Uterus (tissue), 4 donors: Measurements from ENCODE around the gene NOL3. TPM values are rescaled to one million over a fixed set of nuclear protein-coding genes. Genes with fewer than 3 reads are reported as not detected.

Experiments
- DNase-seq, 2 donors: peaks; one replicate each; pipeline ENCODE4 v3.0.0-alpha.2; 2019 to 2020
- H3K27ac ChIP-seq, 2 donors: fragments of 200-600 bp; sonication (generic); 1 replicate in 1 of 2; 2 replicates in 1 of 2; pipeline ENCODE4 v1.5.1; 2016 to 2018
- H3K27me3 ChIP-seq, 2 donors: fragments of 200-600 bp; sonication (generic); one replicate each; pipeline ENCODE4 v1.5.1; 2018 to 2019; ENCODE audit warnings: control low read depth in 1 of 2
- H3K36me3 ChIP-seq, 2 donors: fragments of 200-600 bp; sonication (generic); one replicate each; pipeline ENCODE4 v1.5.1; 2019; ENCODE audit warnings: control low read depth in 1 of 2
- H3K4me1 ChIP-seq, 2 donors: fragments of 200-600 bp; sonication (generic); one replicate each; pipeline ENCODE4 v1.5.1; 2018 to 2019; ENCODE audit warnings: control low read depth in 1 of 2
- H3K4me3 ChIP-seq, 2 donors: fragments of 200-600 bp; sonication (generic); 1 replicate in 1 of 2; 2 replicates in 1 of 2; pipeline ENCODE4 v1.5.1; 2018 to 2019; ENCODE audit warnings: mild to moderate bottlenecking in 1 of 2
- H3K9me3 ChIP-seq, 2 donors: fragments of 200-600 bp; sonication (generic); one replicate each; pipeline ENCODE4 v1.5.1; 2019; ENCODE audit warnings: control low read depth in 1 of 2
- CTCF ChIP-seq, 4 experiments: fragments of 200-600 bp in 2 of 4; fragments of 450-650 bp in 2 of 4; sonication (generic) in 2 of 4; IDR thresholded peaks; one replicate each; pipeline ENCODE4 v1.5.1; 2016 to 2019; ENCODE audit warnings: antibody characterized with exemption in 4 of 4, mild to moderate bottlenecking in 2 of 4, moderate library complexity in 1 of 4
- POLR2A ChIP-seq, 2 donors: fragments of 450-650 bp; IDR thresholded peaks; one replicate each; pipeline ENCODE4 v1.6.1; 2016; ENCODE audit warnings: antibody characterized with exemption in 2 of 2, mild to moderate bottlenecking in 1 of 2, moderate library complexity in 1 of 2
- intact Hi-C: fragments of 100-400 bp; cut with DNase I; formaldehyde crosslinking; loops from one replicate; pipeline ENCODE4 v1.15.1; 2023; ENCODE audit warnings: low total_unique reads
- total RNA-seq, 4 donors: library from RNA; depleted of rRNA in 3 of 4; stranded (reverse); fragments of >200 nt in 3 of 4; gene quantifications; one replicate each; pipeline versions ENCODE4 v1.1.0 to v1.2.4, GENCODE V29; 2014 to 2023
- donor health status: DM: yes; HTN: yes; CAD: no.

NOL3 gene
- total RNA-seq, 4 donors from 2014 or later = 3.3 to 29.7 (median 17.0) TPM

- Histone ChIP-seq H3K4me3 (no peak overlapping the region), H3K36me3 (no peaks in the 10 kb centered on the region), H3K27ac (peak overlapping the region in 1 of 2 donors; percentile 80), H3K27me3 (no peaks in the 10 kb centered on the region), H3K9me3 (no peaks in the 10 kb centered on the region), H3K4me1 (peaks cover 0 to 4% of the 10 kb centered on the region in 2 donors)
- intact Hi-C loops = no loop called here
- no peak for DNase-seq
- TF ChIP-seq POLR2A (IDR thresholded peaks at IDR 0.05) = no peak
- TF ChIP-seq CTCF (IDR thresholded peaks at IDR 0.05) = no peak
Measured at GRCh38 chr16:67149276-67150046, 20.9 kb upstream of the NOL3 start.

- Histone ChIP-seq H3K36me3 (no peaks in the 10 kb centered on the region), H3K9me3 (no peaks in the 10 kb centered on the region), H3K27me3 (no peaks in the 10 kb centered on the region), H3K27ac (peak overlapping the region; percentile 77 to 80), H3K4me3 (peak overlapping the region; percentile 60 to 75), H3K4me1 (peaks cover 0 to 9% of the 10 kb centered on the region in 2 donors)
- TF ChIP-seq POLR2A (IDR thresholded peaks at IDR 0.05) (no peak), CTCF (IDR thresholded peaks at IDR 0.05) (no peak)
- DNase-seq = peak in 1 of 2 donors; percentile 69
- intact Hi-C loops = no loop called here
Measured at GRCh38 chr16:67150047-67150832, 20.1 kb upstream of the NOL3 start.

- TF ChIP-seq CTCF (IDR thresholded peaks at IDR 0.05) (peak in 1 of 4 experiments; percentile 1), POLR2A (IDR thresholded peaks at IDR 0.05) (peak in 1 of 2 donors; percentile 13)
- Histone ChIP-seq H3K9me3 (no peaks in the 10 kb centered on the region), H3K36me3 (no peaks in the 10 kb centered on the region), H3K27me3 (no peaks in the 10 kb centered on the region), H3K4me1 (peaks cover 0 to 9% of the 10 kb centered on the region in 2 donors), H3K27ac (peak within 1 kb of the TSS; percentile 77 to 80), H3K4me3 (peak within 1 kb of the TSS; percentile 60 to 75)
- DNase-seq = peak; percentile 78 to 85
- intact Hi-C loops = no loop called here
Measured at GRCh38 chr16:67150833-67151396, 19.4 kb upstream of the NOL3 start, which contains the start of gene B3GNT9. TSS of gene B3GNT9 (minus strand) at chr16:67150998. CDS start at chr16:67150485, 513 bp downstream.

GRCh38 chr16:67151431-67152097 is 18.8 kb upstream of the NOL3 start:
- H3K27me3 ChIP-seq = no peaks in the 10 kb centered on the region
- intact Hi-C loops = no loop called here
- TF ChIP-seq POLR2A (IDR thresholded peaks at IDR 0.05) = no peak
- peak overlapping the region; percentile 77 to 80 for H3K27ac ChIP-seq
- H3K36me3 ChIP-seq = no peaks in the 10 kb centered on the region
- peak overlapping the region; percentile 60 to 75 for H3K4me3 ChIP-seq
- no peak for DNase-seq
- H3K9me3 ChIP-seq = no peaks in the 10 kb centered on the region
- peaks cover 0 to 9% of the 10 kb centered on the region in 2 donors for H3K4me1 ChIP-seq
